BLaER1 treated with 17β-estradiol and CSF1 and Interleukin-3, amounts not matched to agents 10 nM and 100 nM (cell line): Measurements from ENCODE around the gene LSM3.
A peak's percentile ranks its signal among the peaks of the same experiment; 100 is the strongest.

Experiments
- H3K27ac ChIP-seq, 11 experiments: shearing (Covaris generic); formaldehyde crosslinking; 2 replicates each; pipeline ENCODE4 v1.8.1; 2022
- H3K27me3 ChIP-seq, 11 experiments: shearing (Covaris generic); formaldehyde crosslinking; 2 replicates each; pipeline ENCODE4 v1.8.1; 2022
- H3K36me3 ChIP-seq, 11 experiments: shearing (Covaris generic); formaldehyde crosslinking; 2 replicates each; pipeline ENCODE4 v1.8.1; 2022
- H3K4me1 ChIP-seq, 10 experiments: shearing (Covaris generic); formaldehyde crosslinking; 2 replicates each; pipeline ENCODE4 v1.8.1; 2022
- H3K4me2 ChIP-seq, 11 experiments: shearing (Covaris generic); formaldehyde crosslinking; 2 replicates each; pipeline ENCODE4 v1.8.1; 2022
- H3K4me3 ChIP-seq, 10 experiments: shearing (Covaris generic); formaldehyde crosslinking; 2 replicates each; pipeline ENCODE4 v1.8.1; 2022
- H3K9ac ChIP-seq, 11 experiments: shearing (Covaris generic); formaldehyde crosslinking; 2 replicates each; pipeline ENCODE4 v1.8.1; 2022
- H3K9me3 ChIP-seq, 11 experiments: shearing (Covaris generic); formaldehyde crosslinking; replicated peaks in 1 of 11; 2 replicates each; pipeline ENCODE4 v1.8.1; 2022
- H4K20me1 ChIP-seq, 11 experiments: shearing (Covaris generic); formaldehyde crosslinking; 2 replicates each; pipeline ENCODE4 v1.8.1; 2022
- Cebpa-rat ChIP-seq, 11 experiments: shearing (Covaris generic); IDR thresholded peaks; 2 replicates each; pipeline ENCODE4 v1.8.1; 2022

Gene LSM3

DNA sequence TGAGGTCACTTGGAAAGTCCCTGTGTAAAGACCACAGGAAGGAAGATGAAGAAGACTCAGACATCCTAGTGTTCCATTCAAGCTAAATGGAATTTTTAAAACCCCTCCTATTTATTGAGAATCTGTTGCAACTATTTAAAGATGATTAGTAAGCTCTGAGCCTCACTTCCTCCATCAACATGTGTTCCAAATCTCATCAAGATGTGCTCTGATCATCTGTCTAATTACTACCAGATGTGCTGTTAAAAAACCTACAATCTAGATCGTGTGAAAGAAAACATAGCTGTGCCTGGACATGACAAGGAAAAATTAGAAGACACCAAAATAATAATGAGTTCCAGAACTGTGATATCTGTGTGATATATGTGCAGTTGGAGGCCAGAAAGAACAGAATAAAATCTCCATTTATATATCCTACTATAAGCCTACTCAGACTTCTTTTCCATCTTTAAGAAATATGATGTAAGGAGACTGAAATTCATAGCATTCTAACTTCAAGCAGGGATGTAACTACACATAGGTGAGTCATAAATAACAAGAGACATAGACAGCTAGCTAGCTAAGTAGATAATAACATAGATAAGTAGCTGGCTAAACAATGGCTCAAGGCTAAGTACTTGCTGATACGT, 8.0 kb upstream of the LSM3 start:
- Histone ChIP-seq H3K4me3 (no peak overlapping the region), H3K27ac (no peak overlapping the region), H3K4me1 (peaks cover 8 to 12% (median 10%) of the 10 kb centered on the region in 10 experiments), H4K20me1 (peaks cover 21 to 43% (median 29%) of the 10 kb centered on the region in 11 experiments; a peak in 21 of 22 replicates), H3K27me3 (peaks cover 0 to 7% (median 0%) of the 10 kb centered on the region in 11 experiments; a peak in 5 of 22 replicates), H3K9me3 (no peaks in the 10 kb centered on the region), H3K36me3 (peaks cover 69 to 77% (median 74%) of the 10 kb centered on the region in 11 experiments), H3K9ac (no peak overlapping the region), H3K4me2 (no peak overlapping the region)
- no peak for TF ChIP-seq Cebpa-rat (IDR thresholded peaks at IDR 0.05)

DNA sequence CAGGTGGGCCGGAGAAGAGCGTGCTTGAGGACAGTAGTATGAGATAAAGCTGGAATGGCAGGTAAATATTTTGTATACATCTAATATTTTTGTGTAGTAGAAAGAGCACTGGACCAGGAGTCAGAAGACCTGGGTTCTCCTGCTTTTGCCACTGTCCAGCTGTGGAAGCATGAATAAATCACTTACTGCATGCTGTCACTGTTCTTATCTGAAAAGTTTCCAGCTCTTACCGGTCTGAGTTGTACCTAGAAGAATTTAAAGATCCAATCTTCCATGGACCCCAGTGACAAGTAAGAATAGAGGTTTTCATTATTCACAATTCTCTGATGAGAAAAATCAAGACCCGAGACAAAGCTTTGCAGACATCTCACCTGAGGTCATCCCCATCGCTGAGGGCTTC, 6.1 kb upstream of the LSM3 start:
- Histone ChIP-seq H3K27ac (no peak overlapping the region), H3K4me1 (peaks cover 24 to 31% (median 28%) of the 10 kb centered on the region in 10 experiments), H3K27me3 (peaks cover 0 to 7% (median 0%) of the 10 kb centered on the region in 11 experiments; a peak in 5 of 22 replicates), H4K20me1 (peaks cover 32 to 52% (median 48%) of the 10 kb centered on the region in 11 experiments; a peak in 21 of 22 replicates), H3K4me3 (no peak overlapping the region), H3K4me2 (no peak overlapping the region), H3K9me3 (no peaks in the 10 kb centered on the region), H3K36me3 (peaks cover 55 to 59% (median 56%) of the 10 kb centered on the region in 11 experiments), H3K9ac (no peak overlapping the region)
- TF ChIP-seq Cebpa-rat (IDR thresholded peaks at IDR 0.05): no peak

DNA sequence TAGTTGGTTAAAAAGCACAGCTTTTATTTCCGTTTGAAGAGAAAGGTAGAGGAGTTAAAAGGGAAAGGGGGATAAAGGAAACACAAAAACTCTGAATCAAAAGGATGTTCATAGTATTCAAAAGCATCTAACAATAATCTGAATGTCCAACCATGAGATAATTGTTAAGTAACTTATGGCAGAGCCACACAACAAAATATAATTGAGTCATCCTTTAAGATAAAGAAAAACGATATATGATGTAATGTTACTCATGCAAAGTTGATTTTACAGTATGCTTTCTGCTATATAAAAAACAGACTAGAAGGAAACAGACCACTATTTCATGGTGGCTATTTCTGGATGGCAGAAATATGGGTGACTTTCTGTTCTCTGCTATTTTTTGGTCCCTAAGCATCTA, 4.1 kb upstream of the LSM3 start:
- peak overlapping the region in 6 of 11 experiments; percentile 68 to 96 (median 92); a peak in 10 of 22 replicates for H3K4me2 ChIP-seq
- peaks cover 36 to 40% (median 37%) of the 10 kb centered on the region in 11 experiments for H3K36me3 ChIP-seq
- peaks cover 0 to 7% (median 0%) of the 10 kb centered on the region in 11 experiments; a peak in 5 of 22 replicates for H3K27me3 ChIP-seq
- TF ChIP-seq Cebpa-rat (IDR thresholded peaks at IDR 0.05): no peak
- H4K20me1 ChIP-seq: peaks cover 32 to 57% (median 48%) of the 10 kb centered on the region in 11 experiments; a peak in 21 of 22 replicates
- no peaks in the 10 kb centered on the region for H3K9me3 ChIP-seq
- no peak overlapping the region for H3K27ac ChIP-seq
- H3K9ac ChIP-seq: no peak overlapping the region
- no peak overlapping the region for H3K4me3 ChIP-seq
- H3K4me1 ChIP-seq: peaks cover 32 to 40% (median 37%) of the 10 kb centered on the region in 10 experiments

DNA sequence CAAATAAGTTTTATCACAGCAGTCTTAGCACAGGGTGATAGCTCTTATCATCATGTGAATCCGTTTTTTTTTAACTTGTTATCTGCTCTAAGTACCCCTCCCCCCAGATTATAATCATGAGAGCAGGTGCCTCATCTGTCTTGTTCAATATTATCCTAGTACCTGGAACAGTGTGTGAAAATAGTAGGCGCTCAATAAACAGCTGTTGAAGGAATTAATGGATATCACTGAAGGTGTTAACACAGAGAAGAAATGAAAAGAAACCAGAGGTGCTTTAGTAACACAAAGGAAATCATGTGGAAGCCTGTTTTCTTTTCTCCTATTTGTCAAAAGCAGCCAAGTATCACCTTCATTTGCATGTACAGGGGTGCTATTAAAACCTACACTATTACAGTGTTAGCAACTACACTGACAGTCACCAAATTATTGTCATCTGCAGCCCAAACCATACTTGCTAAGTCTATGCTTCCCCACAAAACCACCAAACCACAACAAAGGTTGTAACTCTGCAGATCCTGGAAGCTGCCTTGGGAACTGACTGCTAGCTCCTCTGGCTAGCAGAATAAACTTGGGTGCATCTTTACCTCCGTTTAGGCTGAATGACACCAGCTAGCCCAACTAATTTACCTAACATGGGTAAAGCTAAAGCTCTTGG, 3.1 kb upstream of the LSM3 start:
- Histone ChIP-seq H3K9me3 (no peaks in the 10 kb centered on the region), H3K27me3 (peaks cover 0 to 7% (median 0%) of the 10 kb centered on the region in 11 experiments; a peak in 5 of 22 replicates), H3K4me2 (peak overlapping the region; percentile 68 to 96 (median 88)), H3K27ac (no peak overlapping the region), H4K20me1 (peaks cover 32 to 57% (median 48%) of the 10 kb centered on the region in 11 experiments; a peak in 21 of 22 replicates), H3K9ac (peak overlapping the region in 1 of 11 experiments; percentile 11; a peak in 1 of 22 replicates), H3K4me3 (no peak overlapping the region), H3K36me3 (peaks cover 25 to 29% (median 26%) of the 10 kb centered on the region in 11 experiments), H3K4me1 (peaks cover 39 to 51% (median 47%) of the 10 kb centered on the region in 10 experiments)
- TF ChIP-seq Cebpa-rat (IDR thresholded peaks at IDR 0.05): no peak

DNA sequence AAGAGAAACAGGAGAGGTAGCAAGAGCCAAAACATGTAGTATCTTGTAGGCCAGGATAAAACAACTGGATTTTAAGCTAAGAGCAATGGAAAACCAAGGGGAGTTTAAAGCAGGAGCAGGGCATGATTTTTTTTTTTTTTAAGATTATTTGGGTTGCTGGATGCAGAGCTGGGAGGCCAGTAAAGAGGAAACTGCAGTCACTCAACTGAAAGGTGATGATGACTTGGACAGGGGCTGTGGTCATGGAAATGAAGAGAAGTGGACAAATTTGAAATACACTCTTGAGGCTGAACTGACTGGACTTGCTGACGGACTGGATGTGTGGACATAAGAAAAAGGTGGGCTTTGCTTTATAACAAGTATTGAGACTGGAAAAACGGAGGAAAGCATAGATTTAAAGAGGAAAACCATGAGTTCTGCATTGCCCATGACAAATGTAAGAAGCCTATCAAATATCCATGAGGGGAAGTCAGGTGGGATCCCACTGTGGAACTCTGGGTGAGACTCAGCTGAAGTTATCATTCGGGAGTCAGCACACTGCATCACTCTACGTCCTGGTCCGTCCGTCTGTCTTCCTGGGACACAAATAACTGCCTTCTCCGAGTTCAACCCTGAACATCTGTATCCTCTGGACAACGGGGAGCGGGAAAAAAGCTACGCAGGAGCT, 904 bp upstream of the LSM3 start:
- H3K4me3 ChIP-seq: peak overlapping the region; percentile 74 to 92 (median 86)
- H3K27ac ChIP-seq: peak overlapping the region; percentile 85 to 96 (median 90)
- H4K20me1 ChIP-seq: peaks cover 29 to 54% (median 45%) of the 10 kb centered on the region in 11 experiments; a peak in 21 of 22 replicates

DNA sequence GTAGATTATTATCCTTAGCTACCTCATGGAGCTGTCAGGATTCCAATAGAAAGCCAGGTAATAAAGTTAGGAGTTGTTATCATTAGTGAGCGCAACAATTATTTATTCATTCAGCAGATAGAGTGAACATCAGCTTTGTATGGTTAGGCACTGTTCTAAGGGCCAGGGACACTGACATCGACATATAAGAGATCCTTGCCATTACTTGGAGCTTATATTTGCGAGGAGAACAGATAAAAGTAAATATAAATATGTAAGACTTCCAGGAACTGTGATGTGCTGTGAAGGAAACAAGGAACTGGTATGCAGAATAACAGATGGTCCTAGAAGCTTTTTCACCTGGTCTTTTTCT, 473 bp downstream of the LSM3 start:
- peak overlapping the region; percentile 85 to 97 (median 92) for H3K9ac ChIP-seq
- H3K4me3 ChIP-seq: peak overlapping the region; percentile 74 to 92 (median 86)
- H3K27me3 ChIP-seq: peaks cover 0 to 7% (median 0%) of the 10 kb centered on the region in 11 experiments; a peak in 5 of 22 replicates
- H3K27ac ChIP-seq: peak overlapping the region; percentile 85 to 96 (median 90)
- no peak for TF ChIP-seq Cebpa-rat (IDR thresholded peaks at IDR 0.05)
- H4K20me1 ChIP-seq: peaks cover 23 to 41% (median 35%) of the 10 kb centered on the region in 11 experiments; a peak in 21 of 22 replicates
- H3K36me3 ChIP-seq: peaks cover 22 to 34% (median 33%) of the 10 kb centered on the region in 11 experiments
- H3K4me1 ChIP-seq: peaks cover 39 to 57% (median 52%) of the 10 kb centered on the region in 10 experiments
- H3K4me2 ChIP-seq: peak overlapping the region; percentile 81 to 91 (median 88)
- no peaks in the 10 kb centered on the region for H3K9me3 ChIP-seq

More for the DNA sequence above, 904 bp upstream of the LSM3 start:
- H3K4me1 ChIP-seq: peaks cover 39 to 53% (median 50%) of the 10 kb centered on the region in 10 experiments
- H3K36me3 ChIP-seq: peaks cover 13 to 27% (median 24%) of the 10 kb centered on the region in 11 experiments
- no peak for TF ChIP-seq Cebpa-rat (IDR thresholded peaks at IDR 0.05)
- no peaks in the 10 kb centered on the region for H3K9me3 ChIP-seq
- H3K27me3 ChIP-seq: peaks cover 0 to 7% (median 0%) of the 10 kb centered on the region in 11 experiments; a peak in 5 of 22 replicates
- peak overlapping the region; percentile 85 to 97 (median 92) for H3K9ac ChIP-seq
- peak overlapping the region; percentile 82 to 96 (median 90) for H3K4me2 ChIP-seq

DNA sequence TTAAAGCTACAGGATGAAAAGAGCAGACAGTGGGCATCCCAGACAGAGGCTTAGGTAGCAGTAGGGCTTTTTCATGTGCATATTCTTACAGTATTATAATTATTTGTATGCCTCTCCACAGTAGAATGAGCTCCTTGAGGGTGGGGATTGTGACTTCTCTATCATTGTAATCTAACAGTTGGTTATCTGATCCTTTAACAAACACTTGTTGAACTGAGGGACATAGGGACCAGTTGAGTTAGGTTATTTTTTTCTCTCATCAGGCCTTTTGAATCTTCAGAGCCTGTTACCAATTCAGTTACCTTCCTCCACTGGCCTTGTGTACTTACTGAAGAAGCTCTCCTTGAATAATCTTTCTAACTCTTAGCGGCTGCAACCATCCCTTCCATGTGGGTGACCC, 1.2 kb downstream of the LSM3 start:
- peaks cover 39 to 55% (median 49%) of the 10 kb centered on the region in 10 experiments for H3K4me1 ChIP-seq
- peak overlapping the region in 9 of 10 experiments; percentile 74 to 92 (median 86); a peak in 17 of 20 replicates for H3K4me3 ChIP-seq
- TF ChIP-seq Cebpa-rat (IDR thresholded peaks at IDR 0.05): no peak
- H4K20me1 ChIP-seq: peaks cover 16 to 34% (median 28%) of the 10 kb centered on the region in 11 experiments; a peak in 21 of 22 replicates
- H3K27me3 ChIP-seq: peaks cover 0 to 5% (median 0%) of the 10 kb centered on the region in 11 experiments; a peak in 5 of 22 replicates
- peak overlapping the region in 3 of 11 experiments; percentile 92 to 96 (median 92); a peak in 1 of 22 replicates for H3K27ac ChIP-seq
- H3K9me3 ChIP-seq: no peaks in the 10 kb centered on the region
- H3K4me2 ChIP-seq: peak overlapping the region; percentile 81 to 91 (median 88)
- H3K36me3 ChIP-seq: peaks cover 26 to 41% (median 38%) of the 10 kb centered on the region in 11 experiments
- H3K9ac ChIP-seq: peak overlapping the region; percentile 85 to 97 (median 92); a peak in 17 of 22 replicates

DNA sequence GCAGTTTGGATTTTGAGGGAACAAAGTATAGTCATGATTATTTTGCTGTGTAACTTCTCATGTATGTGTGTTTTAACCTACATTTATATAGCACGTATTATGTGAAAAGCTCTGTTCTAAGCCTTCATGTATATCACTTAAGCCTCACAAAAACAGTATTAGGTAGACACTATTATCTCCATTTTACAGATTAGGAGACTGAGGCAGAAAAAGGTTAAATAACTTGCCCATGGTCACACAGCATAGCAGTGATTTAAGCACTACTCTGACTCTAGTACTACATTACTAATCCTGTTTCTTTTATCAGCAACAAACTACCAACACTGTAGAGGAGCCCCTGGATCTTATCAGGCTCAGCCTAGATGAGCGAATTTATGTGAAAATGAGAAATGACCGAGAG, 2.6 kb downstream of the LSM3 start:
- no peak overlapping the region; a peak in 1 of 22 replicates for H3K4me2 ChIP-seq

More for the DNA sequence above, 2.6 kb downstream of the LSM3 start:
- H3K4me3 ChIP-seq: no peak overlapping the region
- peaks cover 25 to 40% (median 34%) of the 10 kb centered on the region in 10 experiments for H3K4me1 ChIP-seq
- no peak for TF ChIP-seq Cebpa-rat (IDR thresholded peaks at IDR 0.05)
- H3K9me3 ChIP-seq: no peaks in the 10 kb centered on the region
- no peaks in the 10 kb centered on the region for H3K27me3 ChIP-seq
- no peak overlapping the region for H3K27ac ChIP-seq
- H3K9ac ChIP-seq: no peak overlapping the region; a peak in 1 of 22 replicates
- peaks cover 2 to 27% (median 15%) of the 10 kb centered on the region in 11 experiments; a peak in 19 of 22 replicates for H4K20me1 ChIP-seq
- peaks cover 41 to 56% (median 53%) of the 10 kb centered on the region in 11 experiments for H3K36me3 ChIP-seq
